Glomerular visceral epithelial cell (primary cell): Measurements from ENCODE around the gene TPM1.

Source experiments
- DNase-seq: peaks from one replicate; pipeline ENCODE4 v3.0.0-alpha.2; 2016; ENCODE audit errors: extremely low spot score

Gene TPM1

GRCh38 chr15:63054985-63055384 is 12.4 kb downstream of the TPM1 start:
- peak; percentile 64 for DNase-seq

GRCh38 chr15:63056829-63057228 is 14.3 kb downstream of the TPM1 start:
- DNase-seq, result peak; percentile 36

- peak; percentile 34 for DNase-seq
These were observed 15.2 kb downstream of the TPM1 start for GRCh38 chr15:63057468-63058345.

GRCh38 chr15:63059075-63059474 is 16.5 kb downstream of the TPM1 start:
- DNase-seq, result no peak

- peak; percentile 13 for DNase-seq
These were observed 17.1 kb downstream of the TPM1 start for GRCh38 chr15:63059573-63060216.

GRCh38 chr15:63060699-63061098 is 18.2 kb downstream of the TPM1 start:
- no peak for DNase-seq

- no peak for DNase-seq
These were observed 19.4 kb downstream of the TPM1 start for GRCh38 chr15:63061975-63062374.

- peak; percentile 25 for DNase-seq
These were observed 20.7 kb downstream of the TPM1 start for GRCh38 chr15:63063164-63063756.

- DNase-seq, result no peak
These were observed 21.4 kb downstream of the TPM1 start for GRCh38 chr15:63063877-63064409.

GRCh38 chr15:63065262-63066221 is 23.0 kb downstream of the TPM1 start:
- DNase-seq, result peak; percentile 54

- peak; percentile 15 for DNase-seq
These were observed 23.7 kb downstream of the TPM1 start for GRCh38 chr15:63066272-63066671.

GRCh38 chr15:63067306-63067705 is 24.8 kb downstream of the TPM1 start:
- no peak for DNase-seq

GRCh38 chr15:63067976-63068743 is 25.6 kb downstream of the TPM1 start:
- DNase-seq, result peak; percentile 21

- DNase-seq, result peak; percentile 30
These were observed 27.1 kb downstream of the TPM1 start for GRCh38 chr15:63069616-63070090.

- peak; percentile 24 for DNase-seq
These were observed 28.2 kb downstream of the TPM1 start for GRCh38 chr15:63070681-63071129.

GRCh38 chr15:63071288-63071909 is 28.9 kb downstream of the TPM1 start:
- DNase-seq, result no peak

- DNase-seq, result peak; percentile 26
These were observed 29.6 kb downstream of the TPM1 start for GRCh38 chr15:63072023-63072650.

- peak; percentile 59 for DNase-seq
These were observed 30.3 kb downstream of the TPM1 start for GRCh38 chr15:63072809-63073277.

GRCh38 chr15:63073497-63074172 is 31.1 kb downstream of the TPM1 start:
- peak; percentile 76 for DNase-seq
